Activated T-helper 2 cell treated with anti-CD3 and anti-CD28 coated beads, Interferon-gamma antibody, Interleukin-2, Interleukin-4, amounts not matched to agents 10 μg/mL and 5 μg/mL and 100 μg/mL, durations not matched to agents 14 hours and 24 hours and 36 hours (primary cell): ENCODE results near the gene SLC30A1. TPM values are rescaled to one million over a fixed set of nuclear protein-coding genes. Genes with fewer than 3 reads are reported as not detected.
"Not testable (repeated sequence)": the region's sequence is repeated elsewhere in the genome, so short reads cannot be mapped to it uniquely, and the experiment has no call there.

Source experiments
- DNase-seq: peaks from one replicate; pipeline ENCODE4 v3.0.0; 2021; ENCODE audit warnings: low spot score
- H3K27ac Mint-ChIP-seq: one replicate; pipeline ENCODE4 v1.8.0; 2021; ENCODE audit warnings: mixed read lengths
- H3K27me3 Mint-ChIP-seq: one replicate; pipeline ENCODE4 v1.8.0; 2021; ENCODE audit warnings: low read depth, mixed read lengths
- H3K36me3 Mint-ChIP-seq: one replicate; pipeline ENCODE4 v1.8.0; 2021; ENCODE audit warnings: low read depth, mixed read lengths
- H3K4me1 Mint-ChIP-seq: one replicate; pipeline ENCODE4 v1.8.0; 2021; ENCODE audit warnings: low read depth, mixed read lengths
- H3K4me3 Mint-ChIP-seq: one replicate; pipeline ENCODE4 v1.8.0; 2021; ENCODE audit warnings: low read depth, mild to moderate bottlenecking, moderate library complexity, mixed read lengths
- H3K9me3 Mint-ChIP-seq: one replicate; pipeline ENCODE4 v1.8.0; 2021; ENCODE audit warnings: mixed read lengths
- intact Hi-C: fragments of 100-400 bp; cut with micrococcal nuclease; formaldehyde crosslinking; loops from one replicate; pipeline ENCODE4 v1.15.1; 2023
- total RNA-seq: library from RNA; stranded (reverse); gene quantifications from 2 replicates; pipeline ENCODE4 v1.2.3, GENCODE V29; 2022

Gene SLC30A1, protein sequence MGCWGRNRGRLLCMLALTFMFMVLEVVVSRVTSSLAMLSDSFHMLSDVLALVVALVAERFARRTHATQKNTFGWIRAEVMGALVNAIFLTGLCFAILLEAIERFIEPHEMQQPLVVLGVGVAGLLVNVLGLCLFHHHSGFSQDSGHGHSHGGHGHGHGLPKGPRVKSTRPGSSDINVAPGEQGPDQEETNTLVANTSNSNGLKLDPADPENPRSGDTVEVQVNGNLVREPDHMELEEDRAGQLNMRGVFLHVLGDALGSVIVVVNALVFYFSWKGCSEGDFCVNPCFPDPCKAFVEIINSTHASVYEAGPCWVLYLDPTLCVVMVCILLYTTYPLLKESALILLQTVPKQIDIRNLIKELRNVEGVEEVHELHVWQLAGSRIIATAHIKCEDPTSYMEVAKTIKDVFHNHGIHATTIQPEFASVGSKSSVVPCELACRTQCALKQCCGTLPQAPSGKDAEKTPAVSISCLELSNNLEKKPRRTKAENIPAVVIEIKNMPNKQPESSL
- total RNA-seq: 7.9 and 8.0 TPM in 2 replicates

DNA sequence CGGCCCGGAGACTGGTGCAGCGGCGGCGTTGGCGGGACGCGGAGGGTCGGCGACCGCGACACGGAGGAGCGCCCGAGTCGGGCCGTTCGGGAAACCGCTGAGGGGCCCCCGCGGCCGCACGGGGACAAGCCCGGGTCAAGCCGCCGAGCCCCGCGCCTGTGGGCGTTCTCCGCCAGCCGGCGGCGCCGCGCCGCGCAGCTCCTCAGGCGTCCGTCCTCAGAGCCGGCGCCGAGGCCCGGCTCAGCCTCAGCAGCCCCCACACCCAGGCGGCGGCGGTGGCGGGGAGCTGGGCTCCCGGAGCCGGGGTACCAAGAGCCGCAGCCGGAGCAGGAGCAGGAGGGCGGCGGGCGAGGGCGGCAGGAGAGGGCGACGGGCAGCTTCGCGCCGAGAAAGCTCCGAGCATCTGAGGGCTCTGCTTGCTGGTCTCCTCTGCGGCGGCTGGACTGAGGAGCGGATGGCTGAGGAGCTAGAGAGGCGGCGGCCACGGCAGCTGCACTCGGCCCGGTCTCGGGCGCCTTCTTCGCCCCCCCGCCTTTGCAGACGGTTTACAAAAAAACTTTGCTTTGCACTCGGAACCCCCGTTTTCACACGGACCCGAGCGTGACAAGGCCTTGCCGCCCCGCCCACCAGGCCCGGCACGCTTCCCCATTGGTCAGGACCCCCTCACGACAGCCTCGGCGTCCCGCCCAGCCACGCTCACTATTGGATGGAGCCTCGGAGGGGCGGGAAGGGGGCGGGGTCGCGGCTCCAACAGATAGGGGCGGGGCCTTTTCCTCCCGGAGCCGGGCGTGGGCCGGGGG, at the start of gene SLC30A1:
TSS of gene SLC30A1 (minus strand) at position 522 of the 800 bp plus-strand sequence. CDS start 549 bp downstream, outside the sequence.
- DNase-seq: peak; percentile 99
- peaks cover 28% of the 10 kb centered on the region for H3K36me3 Mint-ChIP-seq
- peaks cover 41% of the 10 kb centered on the region for H3K4me1 Mint-ChIP-seq
- intact Hi-C loops: loop anchor here (1.0 to 10.0 kb wide), 8 partner anchors 64 to 456 kb away; partner anchors contain the start of genes DTL, INTS7, LPGAT1 and NEK2
- no peaks in the 10 kb centered on the region for H3K27me3 Mint-ChIP-seq
- peak within 1 kb of the TSS; percentile 91 for H3K4me3 Mint-ChIP-seq
- H3K9me3 Mint-ChIP-seq: no peaks in the 10 kb centered on the region
- peak within 1 kb of the TSS; percentile 86 for H3K27ac Mint-ChIP-seq

GRCh38 chr1:211628417-211628816, 49.5 kb upstream of the SLC30A1 start:
- H3K36me3 Mint-ChIP-seq: no peaks in the 10 kb centered on the region
- intact Hi-C loops: no loop called here

GRCh38 chr1:211627259-211627658, 48.3 kb upstream of the SLC30A1 start:
- H3K4me1 Mint-ChIP-seq: peaks cover 18% of the 10 kb centered on the region
- peaks cover 10% of the 10 kb centered on the region for H3K27me3 Mint-ChIP-seq
- H3K27ac Mint-ChIP-seq: no peak overlapping the region
- H3K4me3 Mint-ChIP-seq: no peak overlapping the region
- H3K36me3 Mint-ChIP-seq: no peaks in the 10 kb centered on the region
- H3K9me3 Mint-ChIP-seq: no peaks in the 10 kb centered on the region
- no peak for DNase-seq
- intact Hi-C loops: no loop called here

More at GRCh38 chr1:211628417-211628816, 49.5 kb upstream of the SLC30A1 start:
- no peaks in the 10 kb centered on the region for H3K9me3 Mint-ChIP-seq
- peaks cover 9% of the 10 kb centered on the region for H3K4me1 Mint-ChIP-seq
- no peak for DNase-seq
- no peak overlapping the region for H3K27ac Mint-ChIP-seq
- no peak overlapping the region for H3K4me3 Mint-ChIP-seq
- H3K27me3 Mint-ChIP-seq: peaks cover 10% of the 10 kb centered on the region

DNA sequence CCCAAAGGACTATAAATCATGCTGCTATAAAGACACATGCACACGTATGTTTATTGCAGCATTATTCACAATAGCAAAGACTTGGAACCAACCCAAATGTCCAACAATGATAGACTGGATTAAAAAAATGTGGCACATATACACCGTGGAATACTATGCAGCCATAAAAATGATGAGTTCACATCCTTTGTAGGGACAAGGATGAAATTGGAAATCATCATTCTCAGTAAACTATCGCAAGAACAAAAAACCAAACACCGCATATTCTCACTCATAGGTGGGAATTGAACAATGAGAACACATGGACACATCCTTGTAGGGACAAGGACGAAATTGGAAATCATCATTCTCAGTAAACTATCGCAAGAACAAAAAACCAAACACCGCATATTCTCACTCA, 46.9 kb upstream of the SLC30A1 start:
- not testable (repeated sequence) for H3K27me3 Mint-ChIP-seq, H3K9me3 Mint-ChIP-seq, H3K27ac Mint-ChIP-seq, H3K36me3 Mint-ChIP-seq, H3K4me3 Mint-ChIP-seq, DNase-seq
- intact Hi-C loops: loop anchor here (2.0 kb wide), 1 partner anchor 49 kb away; no protein-coding TSS in a partner anchor
- peaks cover 18% of the 10 kb centered on the region for H3K4me1 Mint-ChIP-seq

DNA sequence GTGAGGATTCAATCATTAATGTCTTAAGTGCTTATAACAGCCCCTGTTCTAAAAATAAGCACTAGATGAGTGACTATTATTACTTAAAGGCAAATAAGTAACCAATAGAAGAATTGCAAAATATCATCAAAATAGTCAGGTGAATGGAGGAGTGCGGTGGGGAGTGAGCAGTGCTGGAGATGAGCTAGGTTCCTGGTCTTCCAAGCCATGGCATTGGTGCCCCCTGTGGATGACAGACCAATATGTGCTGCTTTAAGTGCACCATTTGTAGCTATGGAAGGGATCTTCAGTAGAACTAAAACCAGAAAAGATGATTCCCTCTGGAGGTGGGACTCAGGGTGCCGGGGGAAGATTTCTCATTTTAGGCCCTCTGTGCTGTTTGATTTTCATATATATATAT, 46.1 kb upstream of the SLC30A1 start:
- intact Hi-C loops: loop anchor here (2.0 kb wide), 1 partner anchor 48 kb away; no protein-coding TSS in a partner anchor
- no peak overlapping the region for H3K4me3 Mint-ChIP-seq
- H3K9me3 Mint-ChIP-seq: no peaks in the 10 kb centered on the region
- no peak overlapping the region for H3K27ac Mint-ChIP-seq
- DNase-seq: no peak
- H3K36me3 Mint-ChIP-seq: no peaks in the 10 kb centered on the region
- H3K4me1 Mint-ChIP-seq: peaks cover 18% of the 10 kb centered on the region
- peaks cover 10% of the 10 kb centered on the region for H3K27me3 Mint-ChIP-seq

DNA sequence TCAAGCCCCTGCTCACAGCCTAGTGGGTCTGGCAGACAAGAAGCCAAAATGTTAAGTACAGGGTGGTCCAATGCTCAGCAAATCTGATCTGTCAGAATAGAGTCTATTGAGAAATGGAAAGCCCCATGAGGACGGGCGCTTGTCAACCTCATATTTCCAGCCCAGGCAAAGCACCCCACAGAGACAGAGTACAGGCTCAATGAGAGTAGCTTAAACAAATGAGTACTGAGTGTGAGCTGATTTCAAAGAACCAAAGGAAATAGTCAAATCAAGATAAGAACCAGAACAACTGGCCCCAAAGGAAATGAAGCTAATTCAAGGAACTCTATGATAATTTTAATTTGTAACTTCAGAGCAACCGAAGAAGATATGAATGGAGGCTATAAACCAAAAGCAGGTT, 44.6 kb upstream of the SLC30A1 start:
- Mint-ChIP-seq H3K27ac (no peak overlapping the region), H3K36me3 (no peaks in the 10 kb centered on the region), H3K27me3 (peaks cover 6% of the 10 kb centered on the region), H3K9me3 (no peaks in the 10 kb centered on the region), H3K4me1 (peaks cover 18% of the 10 kb centered on the region), H3K4me3 (no peak overlapping the region)
- intact Hi-C loops: no loop called here
- no peak for DNase-seq

GRCh38 chr1:211621447-211622198, 42.7 kb upstream of the SLC30A1 start:
- intact Hi-C loops: no loop called here
- Mint-ChIP-seq H3K9me3 (no peaks in the 10 kb centered on the region), H3K4me3 (no peak overlapping the region), H3K27ac (no peak overlapping the region), H3K4me1 (peaks cover 18% of the 10 kb centered on the region), H3K36me3 (no peaks in the 10 kb centered on the region), H3K27me3 (no peaks in the 10 kb centered on the region)
- DNase-seq: no peak

GRCh38 chr1:211620097-211620496, 41.1 kb upstream of the SLC30A1 start:
- Mint-ChIP-seq H3K27me3 (no peaks in the 10 kb centered on the region), H3K4me1 (peaks cover 17% of the 10 kb centered on the region), H3K27ac (no peak overlapping the region), H3K9me3 (no peaks in the 10 kb centered on the region), H3K4me3 (no peak overlapping the region), H3K36me3 (no peaks in the 10 kb centered on the region)
- no peak for DNase-seq
- intact Hi-C loops: no loop called here

DNA sequence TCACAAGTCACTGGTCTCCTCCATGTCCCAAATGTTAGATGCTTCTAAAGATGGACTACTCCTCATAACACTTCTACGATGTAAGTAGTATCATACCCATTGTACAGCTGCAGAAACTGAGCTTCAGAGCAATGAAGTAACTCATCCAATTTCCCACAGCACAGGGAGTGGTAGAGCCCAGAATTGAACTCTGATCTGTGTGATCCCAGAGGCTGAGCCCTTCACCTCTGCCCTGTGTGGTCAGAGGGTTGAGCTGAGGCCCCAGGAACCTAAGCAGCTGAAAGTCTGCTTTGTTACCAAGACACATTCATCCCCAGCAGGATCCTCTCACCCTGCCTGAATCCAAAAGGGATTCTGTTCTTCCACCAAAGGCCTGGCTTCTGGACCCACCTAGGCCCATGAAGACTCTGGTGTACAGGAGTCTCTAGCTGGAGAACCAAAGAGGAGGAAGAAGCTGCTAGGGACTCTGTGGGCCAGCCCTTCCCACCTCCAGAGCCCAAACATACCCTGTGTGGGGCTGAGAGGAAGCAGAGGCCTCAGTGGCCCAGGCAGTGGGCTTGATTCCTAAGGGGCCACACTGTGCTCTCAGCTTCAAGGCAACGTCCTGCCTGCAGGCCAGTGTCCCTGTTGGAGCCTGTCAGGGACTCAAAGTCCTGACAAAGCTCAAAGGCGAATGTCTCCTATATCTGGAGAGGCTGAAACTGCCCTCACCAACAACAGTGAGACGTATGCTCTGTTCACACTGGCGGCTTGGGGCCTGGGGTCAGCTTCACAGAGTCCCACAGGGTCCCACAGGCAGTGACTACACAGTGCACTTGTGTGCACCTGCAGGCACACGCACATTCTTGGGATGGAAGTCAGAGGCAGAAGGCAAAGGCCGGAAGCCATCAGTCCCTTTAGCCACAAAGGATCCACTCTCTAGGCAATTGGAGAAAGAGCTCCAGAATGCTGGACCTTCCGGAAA, 40.4 kb upstream of the SLC30A1 start:
- H3K4me1 Mint-ChIP-seq: peaks cover 13% of the 10 kb centered on the region

DNA sequence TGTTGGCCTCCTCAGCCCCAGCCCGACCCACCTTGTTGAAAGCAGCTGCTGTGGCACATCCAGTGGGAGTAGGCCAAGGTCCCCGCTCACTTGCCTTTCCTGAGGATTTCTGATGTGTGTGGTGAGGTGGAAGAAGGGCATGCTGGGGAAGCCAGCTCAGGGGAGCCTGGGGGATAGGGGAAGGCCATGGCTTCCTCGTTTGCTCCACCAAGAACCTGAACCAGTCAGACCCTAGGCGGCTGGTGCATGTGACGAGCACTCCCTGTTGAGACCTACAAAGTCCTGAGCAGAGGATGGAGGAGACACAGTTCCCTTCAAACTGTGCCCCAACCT, 38.0 kb upstream of the SLC30A1 start:
- H3K36me3 Mint-ChIP-seq: no peaks in the 10 kb centered on the region

More for the DNA sequence above, 40.4 kb upstream of the SLC30A1 start:
- Mint-ChIP-seq H3K27ac (no peak overlapping the region), H3K4me3 (no peak overlapping the region), H3K36me3 (no peaks in the 10 kb centered on the region), H3K9me3 (no peaks in the 10 kb centered on the region), H3K27me3 (no peaks in the 10 kb centered on the region)
- intact Hi-C loops: no loop called here
- DNase-seq: no peak

DNA sequence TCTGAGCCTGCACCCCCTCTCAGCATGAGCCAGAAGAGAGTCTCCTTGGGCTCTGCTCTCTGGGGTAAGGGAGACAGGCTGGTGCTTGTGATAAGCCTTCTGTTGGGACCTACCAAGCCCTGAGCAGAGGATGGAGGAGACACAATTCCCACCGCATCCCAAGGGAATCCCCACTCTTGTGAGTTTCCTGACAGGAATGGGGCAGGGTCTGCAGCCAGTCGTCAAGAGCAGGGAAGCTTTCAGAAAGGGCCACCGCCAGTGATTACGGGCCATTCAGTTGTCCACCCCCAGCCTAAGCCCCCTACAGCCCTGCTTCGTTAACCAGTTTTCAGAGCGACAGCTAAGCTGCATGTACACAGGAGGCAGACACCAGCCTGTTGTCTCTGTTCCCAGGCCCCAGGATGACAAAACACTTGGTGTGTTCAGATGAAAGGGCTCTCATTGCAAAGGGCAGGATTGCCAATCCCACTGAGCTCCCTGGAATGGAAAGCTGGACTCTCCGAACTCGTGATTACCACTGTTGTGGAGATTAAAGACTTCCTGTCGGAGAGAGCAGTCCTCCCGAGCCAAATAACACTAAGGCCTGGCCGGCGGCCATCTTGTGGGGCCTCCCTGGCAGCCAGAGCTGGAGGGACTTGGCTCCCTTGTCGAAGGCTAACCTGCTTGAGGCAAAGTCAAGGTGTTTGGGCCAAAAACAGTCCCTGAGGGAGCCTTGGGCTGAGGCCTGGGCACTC, 37.4 kb upstream of the SLC30A1 start:
- Mint-ChIP-seq H3K4me1 (no peaks in the 10 kb centered on the region), H3K27me3 (no peaks in the 10 kb centered on the region), H3K36me3 (no peaks in the 10 kb centered on the region), H3K9me3 (no peaks in the 10 kb centered on the region), H3K4me3 (no peak overlapping the region), H3K27ac (no peak overlapping the region)
- intact Hi-C loops: no loop called here
- DNase-seq: no peak

More for the DNA sequence above, 38.0 kb upstream of the SLC30A1 start:
- Mint-ChIP-seq H3K27ac (no peak overlapping the region), H3K4me3 (no peak overlapping the region), H3K4me1 (no peaks in the 10 kb centered on the region), H3K27me3 (no peaks in the 10 kb centered on the region), H3K9me3 (no peaks in the 10 kb centered on the region)
- intact Hi-C loops: no loop called here
- no peak for DNase-seq
